ENCODE results near the gene SOX6.

DNA sequence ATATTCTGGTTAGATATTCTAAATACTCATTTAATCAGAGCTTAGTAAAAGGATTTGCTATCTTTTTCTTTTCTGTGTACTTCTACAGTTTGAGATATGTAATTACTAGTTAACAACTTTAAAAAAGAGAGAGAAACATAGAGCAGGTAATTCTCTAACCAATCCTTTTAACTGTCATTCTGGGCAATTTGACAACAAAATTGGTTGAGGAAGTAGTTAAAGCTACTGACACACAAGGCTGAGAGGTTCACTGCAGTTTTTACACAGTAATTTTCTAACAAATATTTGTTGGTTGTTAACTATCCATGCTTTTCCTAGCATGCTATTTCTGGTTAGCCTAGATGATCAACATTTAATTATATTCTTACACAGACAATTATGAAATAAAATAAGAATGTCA is 3.6 kb downstream of the SOX6 start:
- TF ChIP-seq POLR2A (IDR thresholded peaks at IDR 0.05) (no peak), EP300 (IDR thresholded peaks at IDR 0.05) (no peak)
- TF ChIP-seq, protein P1, sequence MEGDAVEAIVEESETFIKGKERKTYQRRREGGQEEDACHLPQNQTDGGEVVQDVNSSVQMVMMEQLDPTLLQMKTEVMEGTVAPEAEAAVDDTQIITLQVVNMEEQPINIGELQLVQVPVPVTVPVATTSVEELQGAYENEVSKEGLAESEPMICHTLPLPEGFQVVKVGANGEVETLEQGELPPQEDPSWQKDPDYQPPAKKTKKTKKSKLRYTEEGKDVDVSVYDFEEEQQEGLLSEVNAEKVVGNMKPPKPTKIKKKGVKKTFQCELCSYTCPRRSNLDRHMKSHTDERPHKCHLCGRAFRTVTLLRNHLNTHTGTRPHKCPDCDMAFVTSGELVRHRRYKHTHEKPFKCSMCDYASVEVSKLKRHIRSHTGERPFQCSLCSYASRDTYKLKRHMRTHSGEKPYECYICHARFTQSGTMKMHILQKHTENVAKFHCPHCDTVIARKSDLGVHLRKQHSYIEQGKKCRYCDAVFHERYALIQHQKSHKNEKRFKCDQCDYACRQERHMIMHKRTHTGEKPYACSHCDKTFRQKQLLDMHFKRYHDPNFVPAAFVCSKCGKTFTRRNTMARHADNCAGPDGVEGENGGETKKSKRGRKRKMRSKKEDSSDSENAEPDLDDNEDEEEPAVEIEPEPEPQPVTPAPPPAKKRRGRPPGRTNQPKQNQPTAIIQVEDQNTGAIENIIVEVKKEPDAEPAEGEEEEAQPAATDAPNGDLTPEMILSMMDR (IDR thresholded peaks at IDR 0.05), result no peak
